Heart left ventricle (tissue), 13 donors: Measurements from ENCODE around the gene KIF16B.

Source experiments
- POLR2A ChIP-seq, 2 donors: fragments of 450-650 bp; IDR thresholded peaks; one replicate each; pipeline ENCODE4 v1.6.1; 2017; ENCODE audit warnings: antibody characterized with exemption in 2 of 2, mild to moderate bottlenecking in 2 of 2, moderate library complexity in 2 of 2
- TF ChIP-seq, protein P1 (sequence below), 12 donors: fragments of 200-600 bp; sonication (generic) in 4 of 12; IDR thresholded peaks; one replicate each; pipeline versions ENCODE4 v1.5.0 to v1.8.0; 2018 to 2022; ENCODE audit warnings: antibody characterized with exemption in 12 of 12, mild to moderate bottlenecking in 5 of 12
- donor health status: ischemic (EF 13 %, LVEDD 7.1; RV severe dilation, severe dysfunction).
- donor health status: DM: no; HTN: yes; CAD: no.
- donor health status: DM: no; HTN: no; CAD: no.
- donor health status: ischemic (EF 25% LVEDD 6.9; RV normal size, moderate dysfunction).
- donor health status: ischemic (EF 25% LVEDD 5.7; RV mildly dilated, moderate dysfunction).
- donor health status: ischemic (EF 35%, LVEDD 5.7; RV mildly dilated, moderate dysfunction).
- donor health status: nonischemic (EF 11% LVEDD 7.7; RV severe dilation, severe dysfunction).
- donor health status: DM: yes; HTN: yes; CAD: no.
- donor health status: PGD.
- donor health status: ischemic (EF 29% LVEDD 5.4; RV normal size, mild dysfunction).
- donor health status: nonischemic (EF 23%, LVEDD 6.1; RV moderate dilation, normal function).

DNA sequence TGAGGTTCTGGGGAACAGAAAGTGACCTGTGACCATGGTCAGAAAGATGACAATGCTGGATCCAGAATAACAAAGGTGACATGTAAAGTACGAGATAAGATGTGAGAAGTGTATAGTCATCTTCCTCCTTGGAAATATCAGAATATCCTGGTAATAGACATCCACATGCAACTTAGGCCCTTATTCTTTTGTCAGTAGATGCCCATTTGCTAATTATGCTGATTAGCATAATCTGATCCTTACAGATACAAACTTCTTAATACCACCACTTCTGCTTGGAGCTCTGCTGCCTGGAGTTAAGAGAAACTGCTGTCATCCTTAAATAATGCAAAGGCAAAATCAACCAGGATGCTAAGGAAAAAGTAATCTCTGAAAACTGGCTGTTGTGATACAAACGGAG lies 91.3 kb downstream of the KIF16B start:
- TF ChIP-seq, protein P1, sequence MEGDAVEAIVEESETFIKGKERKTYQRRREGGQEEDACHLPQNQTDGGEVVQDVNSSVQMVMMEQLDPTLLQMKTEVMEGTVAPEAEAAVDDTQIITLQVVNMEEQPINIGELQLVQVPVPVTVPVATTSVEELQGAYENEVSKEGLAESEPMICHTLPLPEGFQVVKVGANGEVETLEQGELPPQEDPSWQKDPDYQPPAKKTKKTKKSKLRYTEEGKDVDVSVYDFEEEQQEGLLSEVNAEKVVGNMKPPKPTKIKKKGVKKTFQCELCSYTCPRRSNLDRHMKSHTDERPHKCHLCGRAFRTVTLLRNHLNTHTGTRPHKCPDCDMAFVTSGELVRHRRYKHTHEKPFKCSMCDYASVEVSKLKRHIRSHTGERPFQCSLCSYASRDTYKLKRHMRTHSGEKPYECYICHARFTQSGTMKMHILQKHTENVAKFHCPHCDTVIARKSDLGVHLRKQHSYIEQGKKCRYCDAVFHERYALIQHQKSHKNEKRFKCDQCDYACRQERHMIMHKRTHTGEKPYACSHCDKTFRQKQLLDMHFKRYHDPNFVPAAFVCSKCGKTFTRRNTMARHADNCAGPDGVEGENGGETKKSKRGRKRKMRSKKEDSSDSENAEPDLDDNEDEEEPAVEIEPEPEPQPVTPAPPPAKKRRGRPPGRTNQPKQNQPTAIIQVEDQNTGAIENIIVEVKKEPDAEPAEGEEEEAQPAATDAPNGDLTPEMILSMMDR (IDR thresholded peaks at IDR 0.05): no peak
- no peak for TF ChIP-seq POLR2A (IDR thresholded peaks at IDR 0.05)
